Neuronal stem cell (in vitro differentiated cells): Measurements from ENCODE around the gene CTDP1.

Source experiments
- DNase-seq: peaks from one replicate; pipeline ENCODE4 v3.0.0-alpha.2; 2013; ENCODE audit warnings: low spot score
- H2AFZ ChIP-seq: one replicate; pipeline ENCODE4 v1.6.1; 2013; ENCODE audit warnings: mild to moderate bottlenecking, low read length, inconsistent platforms
- H2AK5ac ChIP-seq: 2 replicates; pipeline ENCODE4 v1.6.1; 2013; ENCODE audit warnings: low read depth, mild to moderate bottlenecking, inconsistent platforms, low read length, moderate library complexity, mixed read lengths
- H2BK120ac ChIP-seq: 2 replicates; pipeline ENCODE4 v1.6.1; 2013; ENCODE audit warnings: low read depth, mild to moderate bottlenecking, inconsistent platforms, low read length, moderate library complexity, mixed read lengths
- H2BK12ac ChIP-seq: one replicate; pipeline ENCODE4 v1.6.1; 2013; ENCODE audit warnings: low read length, inconsistent platforms
- H2BK15ac ChIP-seq: 2 replicates; pipeline ENCODE4 v1.6.1; 2013; ENCODE audit warnings: mild to moderate bottlenecking, low read length, inconsistent platforms, mixed read lengths
- H2BK5ac ChIP-seq: one replicate; pipeline ENCODE4 v1.6.1; 2013; ENCODE audit warnings: inconsistent platforms, mild to moderate bottlenecking, low read length, moderate library complexity
- H3K14ac ChIP-seq: one replicate; pipeline ENCODE4 v1.6.1; 2013; ENCODE audit warnings: low read length, inconsistent platforms
- H3K18ac ChIP-seq: 2 replicates; pipeline ENCODE4 v1.6.1; 2013; ENCODE audit warnings: low read length, inconsistent platforms
- H3K23ac ChIP-seq: 2 replicates; pipeline ENCODE4 v1.6.1; 2013; ENCODE audit warnings: low read depth, mild to moderate bottlenecking, mixed read lengths, low read length, inconsistent platforms; ENCODE audit not compliant: poor library complexity
- H3K27ac ChIP-seq: replicated peaks from 3 replicates; pipeline ENCODE4 v1.5.1; 2013; ENCODE audit warnings: low read length, inconsistent platforms
- H3K27me3 ChIP-seq, 3 experiments: 2 replicates each; pipeline ENCODE4 v1.6.1; 2013; ENCODE audit warnings: low read length in 3 of 3, mild to moderate bottlenecking in 2 of 3, inconsistent platforms in 1 of 3, low read depth in 1 of 3, mixed read lengths in 1 of 3, moderate library complexity in 1 of 3; ENCODE audit not compliant: control insufficient read depth in 3 of 3, insufficient read depth in 3 of 3
- H3K36me3 ChIP-seq, 2 donors: replicated peaks in 1 of 2; 2 replicates each; pipeline ENCODE4 v1.6.1; 2013; ENCODE audit warnings: low read length in 2 of 2; ENCODE audit not compliant: control insufficient read depth in 2 of 2, insufficient read depth in 2 of 2
- H3K4ac ChIP-seq: 2 replicates; pipeline ENCODE4 v1.6.1; 2013; ENCODE audit warnings: inconsistent platforms, mild to moderate bottlenecking, low read length, moderate library complexity
- H3K4me1 ChIP-seq, 2 donors: 1 replicate in 1 of 2; 2 replicates in 1 of 2; pipeline ENCODE4 v1.6.1; 2013; ENCODE audit warnings: low read length in 2 of 2, low read depth in 1 of 2; ENCODE audit not compliant: control insufficient read depth in 2 of 2, insufficient read depth in 1 of 2
- H3K4me2 ChIP-seq: one replicate; pipeline ENCODE4 v1.6.1; 2013; ENCODE audit warnings: mild to moderate bottlenecking, low read length, inconsistent platforms; ENCODE audit not compliant: insufficient read depth, poor library complexity, severe bottlenecking
- H3K4me3 ChIP-seq, 2 donors: 2 replicates each; pipeline ENCODE4 v1.5.1; 2013; ENCODE audit warnings: low read length in 2 of 2, mild to moderate bottlenecking in 2 of 2, inconsistent platforms in 1 of 2, moderate library complexity in 1 of 2
- H3K79me1 ChIP-seq: one replicate; pipeline ENCODE4 v1.6.1; 2013; ENCODE audit warnings: low read depth, mild to moderate bottlenecking, inconsistent platforms, low read length, moderate library complexity
- H3K9ac ChIP-seq: one replicate; pipeline ENCODE4 v1.6.1; 2013; ENCODE audit warnings: mild to moderate bottlenecking, low read depth, low read length, inconsistent platforms; ENCODE audit not compliant: poor library complexity
- H3K9me3 ChIP-seq, 2 donors: replicated peaks in 1 of 2; 2 replicates each; pipeline versions ENCODE3 to v1.6.1; 2013; ENCODE audit warnings: low read length in 2 of 2, mild to moderate bottlenecking in 2 of 2, inconsistent platforms in 1 of 2, low read depth in 1 of 2, mixed read lengths in 1 of 2, moderate library complexity in 1 of 2; ENCODE audit not compliant: control insufficient read depth in 2 of 2, insufficient read depth in 1 of 2
- H4K8ac ChIP-seq: one replicate; pipeline ENCODE4 v1.6.1; 2013; ENCODE audit warnings: low read depth, mild to moderate bottlenecking, inconsistent platforms, low read length, moderate library complexity
- H4K91ac ChIP-seq: one replicate; pipeline ENCODE4 v1.6.1; 2013; ENCODE audit warnings: low read length, low read depth, mild to moderate bottlenecking, inconsistent platforms; ENCODE audit not compliant: poor library complexity
- WGBS, 2 donors: extraction: QIAGEN DNeasy Blood & Tissue Kit; methylation state at CpG; one replicate each; pipeline ENCODE4 v1.1.7; 2013; ENCODE audit warnings: missing lambda C conversion rate in 2 of 2, mixed read lengths in 1 of 2; ENCODE audit not compliant: insufficient read length in 2 of 2, insufficient replicate concordance in 1 of 2; ENCODE audit errors: extremely low coverage in 2 of 2; 5-methylcytosine and 5-hydroxymethylcytosine counted together

CTDP1 gene

GRCh38 chr18:79685281-79685680 is 5.7 kb downstream of the CTDP1 start:
- no peak overlapping the region for H2AFZ ChIP-seq
- H3K9ac ChIP-seq: no peak overlapping the region
- no peak overlapping the region for H3K14ac ChIP-seq
- H4K8ac ChIP-seq: no peak overlapping the region
- H4K91ac ChIP-seq: no peak overlapping the region
- H3K27me3 ChIP-seq: no peaks in the 10 kb centered on the region
- no peak overlapping the region for H3K23ac ChIP-seq
- no peak overlapping the region for H2AK5ac ChIP-seq
- WGBS, 2 donors: no CpG with 5 or more reads among the region's 8 CpGs
- no peak overlapping the region for H2BK15ac ChIP-seq
- H3K4me3 ChIP-seq: no peak overlapping the region
- H3K36me3 ChIP-seq: no peaks in the 10 kb centered on the region
- no peak overlapping the region for H2BK12ac ChIP-seq
- no peaks in the 10 kb centered on the region for H3K9me3 ChIP-seq
- no peak for DNase-seq
- peaks cover 10% of the 10 kb centered on the region for H3K79me1 ChIP-seq
- H3K4me1 ChIP-seq: peaks cover 4 to 9% of the 10 kb centered on the region in 2 donors
- H3K18ac ChIP-seq: no peak overlapping the region
- H3K4ac ChIP-seq: no peak overlapping the region
- no peak overlapping the region for H2BK120ac ChIP-seq
- H2BK5ac ChIP-seq: no peak overlapping the region
- no peak overlapping the region for H3K4me2 ChIP-seq
- no peak overlapping the region for H3K27ac ChIP-seq

- Histone ChIP-seq H4K8ac (no peak overlapping the region), H2BK120ac (no peak overlapping the region), H2BK12ac (no peak overlapping the region), H3K9me3 (no peaks in the 10 kb centered on the region), H2BK5ac (no peak overlapping the region), H3K79me1 (peaks cover 6% of the 10 kb centered on the region), H3K36me3 (no peaks in the 10 kb centered on the region), H4K91ac (no peak overlapping the region), H3K4me2 (no peak overlapping the region), H3K9ac (no peak overlapping the region), H3K27me3 (no peaks in the 10 kb centered on the region), H3K23ac (no peak overlapping the region), H3K27ac (no peak overlapping the region), H3K4me1 (peaks cover 0 to 2% of the 10 kb centered on the region in 2 donors), H2AFZ (no peak overlapping the region), H2AK5ac (no peak overlapping the region), H2BK15ac (no peak overlapping the region), H3K14ac (no peak overlapping the region), H3K4ac (no peak overlapping the region), H3K18ac (no peak overlapping the region), H3K4me3 (no peak overlapping the region)
- no peak for DNase-seq
- WGBS, 2 donors: no CpG with 5 or more reads among the region's 7 CpGs
Observed at GRCh38 chr18:79685971-79686370, 6.4 kb downstream of the CTDP1 start.

GRCh38 chr18:79687806-79688205 is 8.2 kb downstream of the CTDP1 start:
- H3K23ac ChIP-seq: no peak overlapping the region
- H3K4me3 ChIP-seq: no peak overlapping the region
- no peak overlapping the region for H2BK5ac ChIP-seq
- H4K91ac ChIP-seq: no peak overlapping the region
- peaks cover 8% of the 10 kb centered on the region for H3K79me1 ChIP-seq
- no peak overlapping the region for H3K4me2 ChIP-seq
- H4K8ac ChIP-seq: no peak overlapping the region
- no peaks in the 10 kb centered on the region for H3K4me1 ChIP-seq
- no peak for DNase-seq
- no peaks in the 10 kb centered on the region for H3K9me3 ChIP-seq
- no peak overlapping the region for H2AK5ac ChIP-seq
- no peak overlapping the region for H2BK12ac ChIP-seq
- H2BK120ac ChIP-seq: no peak overlapping the region
- no peak overlapping the region for H2AFZ ChIP-seq
- no peak overlapping the region for H3K18ac ChIP-seq
- no peak overlapping the region for H3K4ac ChIP-seq
- no peak overlapping the region for H2BK15ac ChIP-seq
- no peak overlapping the region for H3K14ac ChIP-seq
- no peaks in the 10 kb centered on the region for H3K27me3 ChIP-seq
- no CpG with 5 or more reads among the region's 12 CpGs for WGBS, 2 donors
- H3K36me3 ChIP-seq: no peaks in the 10 kb centered on the region
- H3K9ac ChIP-seq: no peak overlapping the region
- H3K27ac ChIP-seq: no peak overlapping the region

- H3K14ac ChIP-seq: no peak overlapping the region
- no peak overlapping the region for H3K27ac ChIP-seq
- H3K4me3 ChIP-seq: no peak overlapping the region
- H2AFZ ChIP-seq: no peak overlapping the region
- no peaks in the 10 kb centered on the region for H3K27me3 ChIP-seq
- peaks cover under 1% of the 10 kb centered on the region in 2 donors for H3K36me3 ChIP-seq
- no peak overlapping the region for H3K23ac ChIP-seq
- no peak overlapping the region for H4K91ac ChIP-seq
- peaks cover 13% of the 10 kb centered on the region for H3K79me1 ChIP-seq
- no peak overlapping the region for H3K18ac ChIP-seq
- H2BK5ac ChIP-seq: no peak overlapping the region
- H3K9ac ChIP-seq: no peak overlapping the region
- no peaks in the 10 kb centered on the region for H3K9me3 ChIP-seq
- no peak overlapping the region for H2BK120ac ChIP-seq
- H3K4ac ChIP-seq: no peak overlapping the region
- H2BK12ac ChIP-seq: no peak overlapping the region
- DNase-seq: no peak
- no CpG with 5 or more reads among the region's 6 CpGs for WGBS, 2 donors
- no peak overlapping the region for H2BK15ac ChIP-seq
- no peak overlapping the region for H4K8ac ChIP-seq
- H3K4me2 ChIP-seq: no peak overlapping the region
- H3K4me1 ChIP-seq: peaks cover 0 to 5% of the 10 kb centered on the region in 2 donors
- no peak overlapping the region for H2AK5ac ChIP-seq
Observed at GRCh38 chr18:79690071-79690470, 10.5 kb downstream of the CTDP1 start.
